ENCODE measurements around the gene GPR146. TPM values are rescaled to one million over a fixed set of nuclear protein-coding genes. Genes with fewer than 3 reads are reported as not detected.

Gene GPR146
- total RNA-seq, 1 experiment from 2014 or later: 0.92 TPM

DNA sequence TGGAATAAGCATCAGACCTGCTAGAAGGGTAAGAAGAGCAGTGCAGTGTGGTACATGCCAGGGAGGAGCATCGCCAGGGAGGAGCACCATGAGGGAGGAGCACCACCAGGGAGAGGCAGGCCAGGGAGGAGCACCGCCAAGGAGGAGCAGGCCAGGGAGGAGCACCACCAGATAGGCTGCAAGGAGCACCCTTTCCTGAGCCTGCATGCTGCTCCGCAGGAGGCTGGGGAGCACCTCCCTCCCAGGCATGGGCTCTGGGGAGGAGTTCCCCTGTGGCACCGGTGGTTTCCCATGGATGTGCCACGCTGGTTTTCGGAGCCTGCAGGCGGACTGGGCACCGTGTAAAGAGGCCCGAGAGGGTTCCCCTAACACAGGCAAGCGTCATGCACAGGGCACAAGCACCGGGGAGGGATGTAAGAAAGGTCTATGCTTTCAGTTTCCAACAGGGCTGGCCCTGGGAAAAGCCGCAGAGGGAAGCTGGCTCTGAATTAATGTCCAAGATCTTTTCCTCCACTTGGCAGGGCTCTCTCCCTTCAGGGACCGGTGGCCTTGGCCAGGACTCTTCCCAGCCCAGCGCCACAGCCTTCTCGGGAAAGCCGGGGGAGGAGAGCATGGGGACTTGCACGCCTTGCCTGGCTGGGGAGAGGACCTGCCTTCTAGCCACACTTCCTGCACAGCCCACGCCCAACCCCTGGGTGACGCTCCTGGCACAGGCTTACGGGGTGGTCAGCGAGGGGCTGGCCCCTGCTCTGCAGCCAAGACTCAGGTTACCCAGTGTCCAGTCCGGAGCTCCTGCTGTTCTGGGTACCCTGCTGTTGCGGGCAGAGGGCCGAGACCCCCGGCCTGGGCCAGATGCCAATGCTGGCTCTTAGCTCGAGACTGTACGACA, 32.1 kb downstream of the GPR146 start:
- H3K27me3 Mint-ChIP-seq (ENCODE audit: low read depth): no peaks in the 10 kb centered on the region
- 0 out of 2 replicates have a peak, but pooled peaks cover 2% of the 10 kb centered on the region for H3K36me3 Mint-ChIP-seq
- POLR2A ChIA-PET: no interaction called here
- ATAC-seq (no peak), DNase-seq (ENCODE audit: low spot score) (no peak)
- H3K4me1 Mint-ChIP-seq: no peaks in the 10 kb centered on the region
- TF ChIP-seq HMGA2 (CRISPR knock-in tag; IDR thresholded peaks at IDR 0.05): no peak
- no peak for TF ChIP-seq SMAD4 (CRISPR knock-in tag; IDR thresholded peaks at IDR 0.05)
- TF ChIP-seq ZNF232 (CRISPR knock-in tag; IDR thresholded peaks at IDR 0.05): no peak
- TF ChIP-seq, protein P1, sequence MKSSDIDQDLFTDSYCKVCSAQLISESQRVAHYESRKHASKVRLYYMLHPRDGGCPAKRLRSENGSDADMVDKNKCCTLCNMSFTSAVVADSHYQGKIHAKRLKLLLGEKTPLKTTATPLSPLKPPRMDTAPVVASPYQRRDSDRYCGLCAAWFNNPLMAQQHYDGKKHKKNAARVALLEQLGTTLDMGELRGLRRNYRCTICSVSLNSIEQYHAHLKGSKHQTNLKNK (CRISPR knock-in tag; IDR thresholded peaks at IDR 0.05): no peak
- no peak for TF ChIP-seq ZNF317 (CRISPR knock-in tag; IDR thresholded peaks at IDR 0.05; ENCODE audit: borderline replicate concordance, low read depth)
- TF ChIP-seq ZNF219 (CRISPR knock-in tag; IDR thresholded peaks at IDR 0.05; ENCODE audit: borderline replicate concordance): no peak
- TF ChIP-seq ZNF671 (CRISPR knock-in tag; IDR thresholded peaks at IDR 0.05): no peak
- peak; percentile 92 for TF ChIP-seq ZNF263 (CRISPR knock-in tag; IDR thresholded peaks at IDR 0.05; ENCODE audit: low read depth)
- H3K9me3 Mint-ChIP-seq: no peaks in the 10 kb centered on the region
- no peak overlapping the region for H3K4me3 Mint-ChIP-seq
- H3K27ac Mint-ChIP-seq: no peak overlapping the region
- CTCF ChIA-PET: interaction anchor here (0.6 to 2.8 kb wide), 8 partner anchors 10 to 557 kb away, joined by 3 to 15 read pairs (median 3); partner anchors contain the start of genes GPR146 and PDGFA

GRCh38 chr7:1078519-1078918, 34.2 kb downstream of the GPR146 start:
- ChIA-PET CTCF (interaction anchor here (1.1 to 2.8 kb wide), 4 partner anchors 13 to 104 kb away, joined by 3 to 8 read pairs (median 4); no protein-coding TSS in a partner anchor), POLR2A (no interaction called here)
- DNase-seq (ENCODE audit: low spot score) (no peak), ATAC-seq (no peak)
- H3K36me3 Mint-ChIP-seq: no peaks in the 10 kb centered on the region
- H3K4me3 Mint-ChIP-seq: no peak overlapping the region
- no peaks in the 10 kb centered on the region for H3K27me3 Mint-ChIP-seq (ENCODE audit: low read depth)
- no peak overlapping the region for H3K27ac Mint-ChIP-seq
- no peaks in the 10 kb centered on the region for H3K4me1 Mint-ChIP-seq
- TF ChIP-seq ZNF121 (CRISPR knock-in tag; IDR thresholded peaks at IDR 0.05): no peak
- TF ChIP-seq AFF4 (CRISPR knock-in tag; IDR thresholded peaks at IDR 0.05; ENCODE audit: borderline replicate concordance): no peak
- TF ChIP-seq NR1H2 (CRISPR knock-in tag; IDR thresholded peaks at IDR 0.05): no peak
- TF ChIP-seq ZNF219 (CRISPR knock-in tag; IDR thresholded peaks at IDR 0.05; ENCODE audit: borderline replicate concordance): no peak
- no peak for TF ChIP-seq IRF2 (CRISPR knock-in tag; IDR thresholded peaks at IDR 0.05; ENCODE audit: borderline replicate concordance, low read depth)
- TF ChIP-seq, protein P2, sequence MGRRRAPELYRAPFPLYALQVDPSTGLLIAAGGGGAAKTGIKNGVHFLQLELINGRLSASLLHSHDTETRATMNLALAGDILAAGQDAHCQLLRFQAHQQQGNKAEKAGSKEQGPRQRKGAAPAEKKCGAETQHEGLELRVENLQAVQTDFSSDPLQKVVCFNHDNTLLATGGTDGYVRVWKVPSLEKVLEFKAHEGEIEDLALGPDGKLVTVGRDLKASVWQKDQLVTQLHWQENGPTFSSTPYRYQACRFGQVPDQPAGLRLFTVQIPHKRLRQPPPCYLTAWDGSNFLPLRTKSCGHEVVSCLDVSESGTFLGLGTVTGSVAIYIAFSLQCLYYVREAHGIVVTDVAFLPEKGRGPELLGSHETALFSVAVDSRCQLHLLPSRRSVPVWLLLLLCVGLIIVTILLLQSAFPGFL (CRISPR knock-in tag; IDR thresholded peaks at IDR 0.05; ENCODE audit: borderline replicate concordance): no peak
- TF ChIP-seq ZNF263 (CRISPR knock-in tag; IDR thresholded peaks at IDR 0.05; ENCODE audit: low read depth): no peak
- no peak for TF ChIP-seq HMGA2 (CRISPR knock-in tag; IDR thresholded peaks at IDR 0.05)
- no peak for TF ChIP-seq ZNF138 (CRISPR knock-in tag; conservative IDR thresholded peaks at IDR 0.05)
- TF ChIP-seq, protein P3, sequence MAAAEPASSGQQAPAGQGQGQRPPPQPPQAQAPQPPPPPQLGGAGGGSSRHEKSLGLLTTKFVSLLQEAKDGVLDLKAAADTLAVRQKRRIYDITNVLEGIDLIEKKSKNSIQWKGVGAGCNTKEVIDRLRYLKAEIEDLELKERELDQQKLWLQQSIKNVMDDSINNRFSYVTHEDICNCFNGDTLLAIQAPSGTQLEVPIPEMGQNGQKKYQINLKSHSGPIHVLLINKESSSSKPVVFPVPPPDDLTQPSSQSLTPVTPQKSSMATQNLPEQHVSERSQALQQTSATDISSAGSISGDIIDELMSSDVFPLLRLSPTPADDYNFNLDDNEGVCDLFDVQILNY (CRISPR knock-in tag; IDR thresholded peaks at IDR 0.05): no peak
- no peak for TF ChIP-seq E2F4 (CRISPR knock-in tag; IDR thresholded peaks at IDR 0.05; ENCODE audit: borderline replicate concordance, low read depth)
- no peak for TF ChIP-seq TEAD1 (CRISPR knock-in tag; IDR thresholded peaks at IDR 0.05)
- TF ChIP-seq, protein P4, sequence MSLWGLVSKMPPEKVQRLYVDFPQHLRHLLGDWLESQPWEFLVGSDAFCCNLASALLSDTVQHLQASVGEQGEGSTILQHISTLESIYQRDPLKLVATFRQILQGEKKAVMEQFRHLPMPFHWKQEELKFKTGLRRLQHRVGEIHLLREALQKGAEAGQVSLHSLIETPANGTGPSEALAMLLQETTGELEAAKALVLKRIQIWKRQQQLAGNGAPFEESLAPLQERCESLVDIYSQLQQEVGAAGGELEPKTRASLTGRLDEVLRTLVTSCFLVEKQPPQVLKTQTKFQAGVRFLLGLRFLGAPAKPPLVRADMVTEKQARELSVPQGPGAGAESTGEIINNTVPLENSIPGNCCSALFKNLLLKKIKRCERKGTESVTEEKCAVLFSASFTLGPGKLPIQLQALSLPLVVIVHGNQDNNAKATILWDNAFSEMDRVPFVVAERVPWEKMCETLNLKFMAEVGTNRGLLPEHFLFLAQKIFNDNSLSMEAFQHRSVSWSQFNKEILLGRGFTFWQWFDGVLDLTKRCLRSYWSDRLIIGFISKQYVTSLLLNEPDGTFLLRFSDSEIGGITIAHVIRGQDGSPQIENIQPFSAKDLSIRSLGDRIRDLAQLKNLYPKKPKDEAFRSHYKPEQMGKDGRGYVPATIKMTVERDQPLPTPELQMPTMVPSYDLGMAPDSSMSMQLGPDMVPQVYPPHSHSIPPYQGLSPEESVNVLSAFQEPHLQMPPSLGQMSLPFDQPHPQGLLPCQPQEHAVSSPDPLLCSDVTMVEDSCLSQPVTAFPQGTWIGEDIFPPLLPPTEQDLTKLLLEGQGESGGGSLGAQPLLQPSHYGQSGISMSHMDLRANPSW (CRISPR knock-in tag; conservative IDR thresholded peaks at IDR 0.05; ENCODE audit: low read depth): no peak
- TF ChIP-seq ESRRA (CRISPR knock-in tag; IDR thresholded peaks at IDR 0.05; ENCODE audit: borderline replicate concordance): no peak
- H3K9me3 Mint-ChIP-seq: no peaks in the 10 kb centered on the region
